Tibial nerve (tissue), 4 donors: ENCODE measurements around the gene UBE2J2. TPM values are rescaled to one million over a fixed set of nuclear protein-coding genes. Genes with fewer than 3 reads are reported as not detected.

ENCODE experiments used
- DNase-seq, 2 donors: peaks; one replicate each; pipeline ENCODE4 v3.0.0-alpha.2; 2019; ENCODE audit warnings: low spot score in 2 of 2
- H3K27ac ChIP-seq, 4 donors: fragments of 200-600 bp; sonication (generic) in 3 of 4; one replicate each; pipeline ENCODE4 v1.5.1; 2017 to 2019; ENCODE audit warnings: mild to moderate bottlenecking in 1 of 4
- H3K27me3 ChIP-seq, 2 donors: fragments of 200-600 bp; sonication (generic) in 1 of 2; one replicate each; pipeline versions ENCODE4 v1.5.1 to v1.6.0; 2017 to 2019
- H3K36me3 ChIP-seq, 3 donors: fragments of 200-600 bp; sonication (generic); one replicate each; pipeline ENCODE4 v1.5.1; 2018 to 2019
- H3K4me1 ChIP-seq, 4 donors: fragments of 200-600 bp; sonication (generic) in 3 of 4; one replicate each; pipeline ENCODE4 v1.5.1; 2017 to 2019
- H3K4me3 ChIP-seq, 4 donors: fragments of 200-600 bp; sonication (generic) in 3 of 4; one replicate each; pipeline ENCODE4 v1.5.1; 2017 to 2019; ENCODE audit warnings: mild to moderate bottlenecking in 1 of 4, moderate library complexity in 1 of 4
- H3K9me3 ChIP-seq, 4 donors: fragments of 200-600 bp; sonication (generic) in 3 of 4; one replicate each; pipeline ENCODE4 v1.5.1; 2017 to 2019
- CTCF ChIP-seq, 5 experiments: fragments of 200-600 bp in 3 of 5; fragments of 450-650 bp in 2 of 5; sonication (generic) in 3 of 5; IDR thresholded peaks; one replicate each; pipeline ENCODE4 v1.5.1; 2016 to 2019; ENCODE audit warnings: antibody characterized with exemption in 5 of 5, mild to moderate bottlenecking in 3 of 5, moderate library complexity in 2 of 5
- EP300 ChIP-seq, 2 donors: sonication (generic); formaldehyde crosslinking; IDR thresholded peaks; one replicate each; pipeline ENCODE4 v1.6.1; 2017; ENCODE audit warnings: antibody characterized with exemption in 2 of 2, mild to moderate bottlenecking in 1 of 2
- POLR2A ChIP-seq, 2 donors: fragments of 450-650 bp; IDR thresholded peaks; one replicate each; pipeline ENCODE4 v1.6.1; 2017; ENCODE audit warnings: antibody characterized with exemption in 2 of 2, mild to moderate bottlenecking in 2 of 2, moderate library complexity in 2 of 2
- WGBS, 2 donors: methylation state at CpG; one replicate each; pipeline ENCODE4 v1.1.5; 2018; 5-methylcytosine and 5-hydroxymethylcytosine counted together
- total RNA-seq, 4 donors: library from RNA; depleted of rRNA; stranded (reverse); fragments of >200 nt; gene quantifications; one replicate each; pipeline ENCODE4 v1.1.0, GENCODE V29; 2016

UBE2J2 gene
- total RNA-seq, 4 donors from 2014 or later, result 42.2 to 61.0 (median 53.5) TPM

GRCh38 chr1:1306070-1306660 lies 32.5 kb upstream of the UBE2J2 start:
- Histone ChIP-seq H3K36me3 (peaks cover 0 to 17% (median 0%) of the 10 kb centered on the region in 3 donors), H3K4me1 (peaks cover 8 to 60% (median 47%) of the 10 kb centered on the region in 4 donors), H3K27me3 (no peaks in the 10 kb centered on the region), H3K27ac (peak overlapping the region in 3 of 4 donors; percentile 75 to 84 (median 81)), H3K9me3 (no peaks in the 10 kb centered on the region), H3K4me3 (peak overlapping the region; percentile 22 to 94 (median 86))
- 15 to 16% methylated on average over 10 of the region's 11 CpGs for WGBS, 2 donors
- no peak for TF ChIP-seq EP300 (IDR thresholded peaks at IDR 0.05)
- no peak for TF ChIP-seq POLR2A (IDR thresholded peaks at IDR 0.05)
- no peak for TF ChIP-seq CTCF (IDR thresholded peaks at IDR 0.05)
- DNase-seq, result no peak

GRCh38 chr1:1305300-1306069 lies 31.8 kb upstream of the UBE2J2 start:
- H3K4me1 ChIP-seq, result peaks cover 8 to 60% (median 47%) of the 10 kb centered on the region in 4 donors
- H3K9me3 ChIP-seq, result no peaks in the 10 kb centered on the region
- H3K36me3 ChIP-seq, result peaks cover 0 to 10% (median 0%) of the 10 kb centered on the region in 3 donors
- TF ChIP-seq POLR2A (IDR thresholded peaks at IDR 0.05) (no peak), EP300 (IDR thresholded peaks at IDR 0.05) (no peak), CTCF (IDR thresholded peaks at IDR 0.05) (no peak)
- peak overlapping the region; percentile 64 to 84 (median 78) for H3K27ac ChIP-seq
- WGBS, 2 donors, result 10 to 15% methylated on average over 10 to 19 of the region's 25 CpGs
- no peaks in the 10 kb centered on the region for H3K27me3 ChIP-seq
- DNase-seq, result peak; percentile 57 to 64
- H3K4me3 ChIP-seq, result peak overlapping the region; percentile 20 to 94 (median 56)

- no peaks in the 10 kb centered on the region for H3K9me3 ChIP-seq
- DNase-seq, result peak; percentile 62 to 68
- H3K4me1 ChIP-seq, result peaks cover 8 to 54% (median 43%) of the 10 kb centered on the region in 4 donors
- peak overlapping the region; percentile 64 to 84 (median 78) for H3K27ac ChIP-seq
- H3K27me3 ChIP-seq, result no peaks in the 10 kb centered on the region
- H3K4me3 ChIP-seq, result peak overlapping the region; percentile 20 to 94 (median 56)
- peaks cover 0 to 9% (median 0%) of the 10 kb centered on the region in 3 donors for H3K36me3 ChIP-seq
- TF ChIP-seq CTCF (IDR thresholded peaks at IDR 0.05), result no peak
- TF ChIP-seq EP300 (IDR thresholded peaks at IDR 0.05), result peak in 1 of 2 donors; percentile 48
- no peak for TF ChIP-seq POLR2A (IDR thresholded peaks at IDR 0.05)
- WGBS, 2 donors, result 16 to 20% methylated on average over 15 to 27 of the region's 29 CpGs
These were observed 31.0 kb upstream of the UBE2J2 start for GRCh38 chr1:1304331-1305299.

GRCh38 chr1:1303736-1304135 lies 30.1 kb upstream of the UBE2J2 start:
- Histone ChIP-seq H3K27ac (peak overlapping the region in 3 of 4 donors; percentile 75 to 84 (median 81)), H3K4me1 (peaks cover 8 to 48% (median 35%) of the 10 kb centered on the region in 4 donors)
- 64% methylated on average over 13 of the region's 13 CpGs; no CpG with 5 or more reads in 1 of the 2 donors for WGBS, 2 donors

More at GRCh38 chr1:1303736-1304135, 30.1 kb upstream of the UBE2J2 start:
- DNase-seq, result no peak
- Histone ChIP-seq H3K27me3 (no peaks in the 10 kb centered on the region), H3K9me3 (no peaks in the 10 kb centered on the region), H3K4me3 (no peak overlapping the region), H3K36me3 (peaks cover 0 to 16% (median 0%) of the 10 kb centered on the region in 3 donors)
- no peak for TF ChIP-seq CTCF (IDR thresholded peaks at IDR 0.05)
- TF ChIP-seq POLR2A (IDR thresholded peaks at IDR 0.05), result no peak
- no peak for TF ChIP-seq EP300 (IDR thresholded peaks at IDR 0.05)
